Right ventricle myocardium inferior (tissue), 1 donor: Measurements from ENCODE around the gene CIP2A. TPM values are rescaled to one million over a fixed set of nuclear protein-coding genes. Genes with fewer than 3 reads are reported as not detected.
A peak's percentile ranks its signal among the peaks of the same experiment; 100 is the strongest.
"Not testable (repeated sequence)": the region's sequence is repeated elsewhere in the genome, so short reads cannot be mapped to it uniquely, and the experiment has no call there.

Experiments
- ATAC-seq: fragments of 200-7000 bp; cut with Tn5 transposase; one replicate; pipeline ENCODE4 v1.9.1; 2020; ENCODE audit warnings: mild to moderate bottlenecking, moderate library complexity
- DNase-seq: peaks from one replicate; pipeline ENCODE4 v3.0.0; 2021; ENCODE audit errors: missing footprints
- intact Hi-C: fragments of 100-400 bp; cut with DNase I; formaldehyde crosslinking; loops from one replicate; pipeline ENCODE4 v1.11.0; 2022
- long read RNA-seq: library from polyadenylated mRNA; unstranded; transcript quantifications from one replicate; pipeline ENCODE4 v2.0.0, GENCODE V29; 2021
- total RNA-seq: library from RNA; stranded (reverse); fragmentation: NEBNext Ultra II Directional; extraction: Animal tissue kit (Norgen Biotek cat#: 25700); gene quantifications from one replicate; pipeline ENCODE4 v1.2.1, GENCODE V29; 2021
- donor health status: DM: no; HTN: yes; CAD: no; lungs with severe emphysema.

CIP2A gene
- 1.1 TPM for total RNA-seq
- long read RNA-seq: 0 reads

- intact Hi-C loops: no loop called here
- peak; percentile 96 for ATAC-seq
- peak; percentile 92 for DNase-seq
These were observed at the start of gene CIP2A, which contains the start of gene DZIP3 for GRCh38 chr3:108589081-108589997. Gene CIP2A, minus strand, starts transcription at chr3:108589438. Its CDS starts 63 bp downstream, at chr3:108589375. Gene DZIP3, plus strand, starts transcription at chr3:108589722. Its CDS starts 15,685 bp downstream, at chr3:108605407.

DNA sequence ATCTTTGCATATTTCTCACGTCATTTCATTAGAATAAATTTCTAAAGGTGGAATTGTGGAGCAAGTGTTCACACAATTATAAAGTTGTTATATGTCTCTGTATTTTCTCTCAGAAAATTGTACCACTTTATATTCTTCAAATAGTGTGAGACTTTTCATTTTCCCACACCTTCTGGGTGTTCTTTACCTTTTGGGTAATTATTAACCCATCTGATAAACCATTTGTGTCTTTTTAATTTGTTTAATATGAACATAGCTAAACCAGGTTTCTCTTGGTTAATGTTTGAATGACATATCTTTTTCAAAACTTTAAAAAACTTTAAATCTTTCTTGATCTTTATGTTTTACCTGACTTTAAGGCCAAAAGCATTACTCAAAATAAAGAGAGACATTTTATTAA is 40.7 kb upstream of the CIP2A start:
- intact Hi-C loops: no loop called here
- DNase-seq: no peak
- no peak for ATAC-seq

DNA sequence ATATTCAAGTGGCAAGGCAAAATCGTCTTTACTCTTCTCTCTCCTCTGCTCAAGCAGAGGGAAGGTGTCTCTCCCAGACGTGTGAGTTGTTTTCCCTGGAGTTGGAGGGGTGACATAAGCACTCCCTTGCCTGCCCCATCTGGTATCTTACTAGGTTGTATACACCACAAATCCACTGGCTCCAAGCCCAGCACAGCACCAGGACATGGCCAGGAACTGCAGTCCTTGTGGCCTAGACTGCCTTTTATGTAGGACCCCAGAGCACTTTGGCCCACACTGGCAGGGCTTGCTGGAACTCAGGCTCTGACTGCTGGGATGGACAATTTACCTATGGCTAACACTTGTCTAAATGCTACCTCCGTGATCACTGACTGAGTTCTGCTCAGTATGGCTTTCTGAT is 34.3 kb upstream of the CIP2A start:
- intact Hi-C loops: no loop called here
- ATAC-seq (no peak), DNase-seq (no peak)

GRCh38 chr3:108620250-108620649 is 31.0 kb upstream of the CIP2A start:
- ATAC-seq: no peak
- intact Hi-C loops: no loop called here
- DNase-seq: no peak

- DNase-seq, intact Hi-C loops, ATAC-seq: not testable (repeated sequence)
These were observed 26.9 kb upstream of the CIP2A start for GRCh38 chr3:108616090-108616489.

DNA sequence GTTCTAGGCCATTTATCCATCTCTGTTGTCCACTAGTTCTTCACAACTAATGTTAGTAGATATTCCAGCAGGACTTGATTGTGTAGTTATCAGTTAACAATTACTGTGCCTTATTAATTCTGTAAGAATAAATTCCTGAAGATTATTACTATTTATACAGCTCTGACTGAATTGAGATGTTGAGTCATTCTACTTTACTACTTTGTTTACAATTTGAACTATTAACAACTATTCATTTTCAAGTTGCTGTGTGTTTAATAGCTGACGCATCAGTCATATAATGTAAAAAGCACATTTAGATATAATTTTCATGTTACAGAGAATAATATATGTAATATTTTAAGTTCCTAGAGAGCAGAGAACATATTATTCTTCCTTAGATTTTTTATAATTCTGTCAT is 21.4 kb upstream of the CIP2A start:
- ATAC-seq (no peak), DNase-seq (no peak)
- intact Hi-C loops: no loop called here

DNA sequence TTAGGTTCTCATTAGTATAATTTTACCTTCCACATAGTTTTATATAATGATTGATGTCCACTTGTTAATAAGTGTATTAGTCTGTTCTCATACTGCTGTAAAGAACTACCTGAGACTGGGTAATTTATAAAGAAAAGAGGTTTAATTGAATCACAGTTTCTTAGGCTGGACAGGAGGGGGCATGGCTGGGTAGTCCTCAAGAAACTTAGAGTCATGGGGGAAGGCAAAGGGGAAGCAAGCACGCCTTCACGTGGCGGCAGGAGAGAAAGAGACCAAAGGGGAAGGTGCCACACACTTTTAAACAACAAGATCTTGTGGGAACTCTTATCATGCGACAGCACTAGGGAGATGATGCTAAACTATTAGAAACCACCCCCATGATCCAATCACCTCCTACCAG is 19.5 kb upstream of the CIP2A start:
- ATAC-seq: no peak
- no peak for DNase-seq
- intact Hi-C loops: no loop called here

- intact Hi-C loops: no loop called here
- ATAC-seq (no peak), DNase-seq (no peak)
These were observed 16.3 kb upstream of the CIP2A start for GRCh38 chr3:108605491-108605890.

GRCh38 chr3:108605028-108605427 is 15.8 kb upstream of the CIP2A start:
- intact Hi-C loops: no loop called here

DNA sequence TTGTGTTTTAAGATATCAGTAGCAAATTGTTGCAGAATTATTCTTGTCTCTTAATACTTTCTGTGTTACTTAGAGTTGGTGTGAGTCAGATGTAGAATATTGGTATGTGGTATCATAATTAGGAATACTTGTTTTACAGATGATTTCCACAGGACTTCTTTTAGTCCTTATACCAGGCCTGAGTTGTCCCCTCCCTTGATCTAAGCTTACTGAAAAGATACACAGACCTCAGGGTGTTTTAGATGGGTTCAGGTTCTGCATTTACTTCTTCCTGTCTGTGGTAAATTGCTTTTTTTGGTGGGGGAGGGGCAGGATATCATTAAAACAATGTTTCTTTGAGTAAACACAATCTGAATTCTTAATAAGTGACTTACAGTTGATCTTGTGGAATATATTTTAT is 14.5 kb upstream of the CIP2A start:
- intact Hi-C loops: no loop called here
- ATAC-seq: no peak
- DNase-seq: no peak

More at GRCh38 chr3:108605028-108605427, 15.8 kb upstream of the CIP2A start:
- no peak for DNase-seq
- no peak for ATAC-seq

GRCh38 chr3:108602935-108603294 is 13.7 kb upstream of the CIP2A start:
- DNase-seq (no peak), ATAC-seq (no peak)
- intact Hi-C loops: no loop called here

GRCh38 chr3:108602249-108602934 is 13.2 kb upstream of the CIP2A start:
- no peak for DNase-seq
- intact Hi-C loops: no loop called here
- ATAC-seq: peak; percentile 52

DNA sequence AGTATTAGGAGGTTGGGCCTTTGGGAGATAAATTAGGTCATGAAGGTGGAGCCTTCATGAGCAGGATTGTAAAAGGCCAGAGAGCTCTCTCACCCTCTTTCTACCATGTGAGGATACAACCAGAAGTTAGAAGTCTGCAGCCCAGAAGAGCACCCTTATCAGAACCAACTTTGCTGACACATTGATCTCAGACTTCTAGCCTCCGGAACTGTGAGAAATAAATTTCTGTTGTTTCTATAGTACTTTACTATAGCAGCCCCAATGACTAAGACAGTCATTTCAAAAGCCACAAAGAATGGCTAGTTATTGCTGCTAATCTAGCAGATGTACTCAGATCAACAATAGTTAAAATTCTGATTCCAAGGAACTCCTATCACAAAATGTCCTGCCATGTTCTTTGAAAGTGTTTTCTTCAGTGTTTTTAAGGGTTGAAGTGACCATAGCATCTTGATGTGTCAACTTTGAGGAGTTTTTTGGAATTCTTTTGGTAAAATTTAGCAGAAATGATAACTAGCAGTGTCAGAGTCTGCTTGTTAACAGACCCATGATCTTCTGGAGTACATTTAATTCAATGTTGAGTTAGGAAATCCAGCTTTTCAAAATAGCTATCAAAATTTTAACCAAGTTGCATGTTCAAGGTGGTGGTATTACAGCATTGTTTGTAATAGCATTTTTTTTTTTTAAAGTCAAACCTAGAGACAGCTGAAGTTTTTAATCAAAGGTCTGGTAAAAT is 10.6 kb upstream of the CIP2A start:
- intact Hi-C loops: no loop called here
- DNase-seq (no peak), ATAC-seq (no peak)

DNA sequence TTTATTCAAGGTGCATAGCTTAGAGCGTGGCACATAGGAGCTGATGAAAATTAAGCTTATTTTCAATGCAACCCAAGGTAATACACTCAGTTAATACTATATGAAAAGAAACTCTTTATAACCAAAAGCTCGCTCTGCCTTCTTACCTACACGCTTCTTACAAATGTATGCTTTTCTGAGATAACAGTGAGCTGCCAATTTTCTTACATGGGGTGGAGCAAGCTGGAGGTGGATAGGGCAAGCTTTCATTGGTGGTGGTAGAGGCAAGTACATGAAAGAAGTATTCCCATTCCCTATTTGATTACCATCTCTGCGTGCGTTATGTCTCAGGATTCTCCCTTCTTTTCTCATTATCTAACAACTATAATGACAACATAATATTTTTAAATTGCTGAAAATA is 9.1 kb upstream of the CIP2A start:
- intact Hi-C loops: no loop called here

GRCh38 chr3:108595321-108595720 is 6.1 kb upstream of the CIP2A start:
- intact Hi-C loops: no loop called here
- DNase-seq (no peak), ATAC-seq (no peak)

More for the DNA sequence above, 9.1 kb upstream of the CIP2A start:
- ATAC-seq: no peak
- no peak for DNase-seq

DNA sequence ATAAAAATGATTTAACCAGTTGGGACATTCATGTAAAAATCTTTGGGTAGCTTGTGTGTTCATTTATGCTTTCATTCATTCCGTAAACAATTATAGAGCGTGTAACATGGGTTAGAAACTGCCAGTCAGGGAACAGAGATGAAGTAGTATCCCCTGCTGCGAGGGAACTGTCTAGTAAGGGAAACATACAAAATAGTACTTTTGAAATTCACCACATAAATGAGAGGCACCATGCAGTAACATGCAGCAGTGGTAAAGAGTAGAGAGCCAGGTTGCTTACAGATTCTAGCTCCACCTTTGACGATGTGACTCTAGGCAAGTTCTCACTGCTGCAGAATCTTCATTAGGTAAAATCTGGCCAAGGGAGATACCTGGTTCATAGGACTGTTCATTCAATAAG is 1.2 kb upstream of the CIP2A start:
- ATAC-seq (no peak), DNase-seq (no peak)
- intact Hi-C loops: no loop called here

DNA sequence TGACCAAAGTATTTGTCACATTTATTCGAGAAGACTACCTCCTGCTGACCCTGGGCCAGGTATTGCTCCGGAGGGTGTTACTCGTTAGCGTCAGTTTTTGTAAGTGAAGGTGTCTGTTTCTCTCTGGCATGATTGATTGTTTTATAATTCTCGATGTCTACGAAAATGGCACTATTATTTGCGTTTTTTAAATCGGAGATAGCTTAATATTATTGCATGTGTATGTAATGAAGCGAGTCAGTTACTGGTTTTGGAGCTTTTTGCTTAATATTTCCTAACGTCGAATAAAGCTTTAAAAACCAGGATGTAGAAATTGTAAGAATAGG is 723 bp upstream of the CIP2A start:
- intact Hi-C loops: no loop called here

DNA sequence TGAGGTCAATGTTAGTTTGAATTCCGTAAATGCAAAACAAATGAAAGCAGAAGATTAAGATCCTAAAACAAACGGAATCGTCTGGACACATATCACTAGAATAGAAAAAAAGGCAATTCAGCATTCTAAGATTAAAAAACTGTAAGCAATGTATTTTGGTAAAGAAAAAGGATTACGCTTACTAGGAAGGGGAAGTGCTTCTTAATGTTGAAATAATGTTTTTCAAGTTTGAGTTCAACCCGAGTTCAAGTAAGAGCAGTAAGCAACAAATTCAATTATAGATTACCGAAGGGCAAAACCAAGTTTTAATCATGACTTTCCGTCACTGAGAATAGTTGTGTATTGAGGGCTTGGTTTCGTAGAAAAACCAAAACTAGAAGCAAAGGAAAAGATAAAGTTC is 637 bp downstream of the CIP2A start:
- no peak for DNase-seq
- no peak for ATAC-seq
- intact Hi-C loops: no loop called here

More for the DNA sequence above, 723 bp upstream of the CIP2A start:
- DNase-seq (no peak), ATAC-seq (no peak)

- intact Hi-C loops: no loop called here
- no peak for ATAC-seq
These were observed 11.2 kb downstream of the CIP2A start for GRCh38 chr3:108578064-108578463.

DNA sequence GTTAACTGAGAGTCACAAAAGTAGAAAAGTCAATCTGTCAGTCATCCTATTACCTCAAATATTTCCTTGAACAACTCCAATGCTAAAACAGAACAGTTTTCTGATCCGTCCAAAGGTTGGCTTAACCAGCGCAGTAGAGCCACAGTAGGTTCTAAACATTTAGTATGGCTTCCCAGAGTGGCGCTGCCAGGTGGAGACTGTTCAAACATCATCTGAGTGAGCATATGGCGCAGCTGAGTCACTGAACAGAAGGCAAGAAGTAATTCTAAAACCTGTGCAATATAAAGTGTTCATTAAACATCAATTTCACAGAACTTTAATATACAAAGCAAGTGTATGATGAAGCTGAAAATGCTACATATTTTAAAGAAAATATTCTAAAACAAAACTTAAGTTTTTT is 19.9 kb downstream of the CIP2A start:
- no peak for ATAC-seq
- intact Hi-C loops: no loop called here
- DNase-seq: no peak

More at GRCh38 chr3:108578064-108578463, 11.2 kb downstream of the CIP2A start:
- no peak for DNase-seq
